Medulla oblongata (tissue), 1 donor: Measurements from ENCODE around the gene ZNF503.

ENCODE experiments used
- DNase-seq: peaks from one replicate; pipeline ENCODE4 v3.0.0-alpha.2; 2015; ENCODE audit errors: extremely low spot score

Gene ZNF503

DNA sequence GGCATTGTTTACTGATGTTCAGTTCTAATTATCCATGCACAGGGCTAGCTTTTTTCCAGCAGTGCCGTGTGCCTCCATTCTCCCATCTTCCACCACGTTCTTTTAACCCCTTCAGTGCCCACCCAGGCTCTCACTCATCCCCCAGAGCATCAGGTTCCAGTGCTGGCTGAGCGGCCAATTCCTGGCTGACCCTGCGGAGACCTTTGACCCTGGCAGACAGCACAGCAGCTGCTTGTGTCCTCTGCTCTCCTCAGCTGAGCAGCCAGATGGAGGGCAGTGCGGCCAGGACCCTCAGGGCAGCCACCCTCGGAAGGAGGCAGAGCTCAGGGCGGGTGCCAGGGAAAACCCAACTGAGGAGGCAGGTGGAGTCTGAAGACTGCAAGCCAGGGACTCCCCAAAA lies 48.4 kb downstream of the ZNF503 start:
- DNase-seq = no peak

DNA sequence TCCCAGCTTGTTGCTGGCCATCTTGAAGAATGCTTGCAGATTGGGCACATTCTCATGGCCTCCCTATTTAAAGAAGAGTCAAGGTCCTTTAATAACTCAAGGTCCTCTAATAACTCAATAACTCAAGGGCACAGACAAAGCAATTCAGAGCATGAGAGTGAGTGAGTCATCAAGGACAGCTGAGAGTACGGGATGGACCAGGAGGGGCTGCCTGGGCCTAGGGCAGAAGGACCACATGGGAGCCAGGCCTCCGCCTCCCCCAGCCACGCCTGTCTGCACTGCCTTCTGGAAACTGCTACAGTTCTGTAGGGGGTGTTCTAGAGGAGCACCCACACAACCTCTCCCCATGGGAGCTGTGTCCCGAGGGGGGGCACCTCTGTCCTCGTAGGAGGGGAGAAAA lies 48.9 kb downstream of the ZNF503 start:
- DNase-seq = no peak

DNA sequence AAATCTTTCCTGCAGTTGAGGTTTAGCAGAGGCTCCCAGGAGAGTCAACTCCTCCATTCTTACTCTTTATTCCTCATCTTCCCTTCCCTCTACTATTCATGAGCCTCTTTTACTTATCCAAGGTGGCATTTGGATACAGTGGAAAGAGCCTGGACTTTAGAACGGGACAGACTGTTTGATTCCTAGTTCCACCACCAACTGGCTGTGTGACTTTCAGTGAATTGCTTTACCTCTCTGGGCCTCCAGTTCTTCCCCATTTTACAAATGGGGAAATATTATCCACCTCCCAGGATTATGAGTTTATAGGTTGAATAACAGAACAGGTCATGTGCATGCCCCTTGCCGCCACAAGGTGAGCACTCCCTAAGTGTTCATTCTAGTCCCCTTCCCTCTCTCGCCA lies 49.9 kb downstream of the ZNF503 start:
- no peak for DNase-seq

DNA sequence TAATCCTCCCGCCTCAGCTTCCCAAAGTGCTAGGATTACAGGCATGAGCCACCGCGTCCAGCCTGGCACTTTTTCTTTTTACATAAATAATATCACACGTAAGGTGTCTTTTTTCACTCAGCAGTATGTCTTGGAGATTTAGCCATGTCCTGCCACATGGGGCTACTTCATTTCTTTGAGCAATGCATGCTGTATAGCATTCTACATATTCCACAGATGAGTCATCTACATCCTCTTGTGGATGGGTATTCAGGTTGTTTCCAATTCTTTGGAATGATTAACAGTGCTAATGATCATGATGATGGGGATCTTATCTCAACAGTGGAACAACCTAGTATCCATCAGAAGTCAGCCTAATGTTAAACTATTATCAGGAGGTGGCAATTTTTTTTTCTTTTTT lies 50.8 kb downstream of the ZNF503 start:
- DNase-seq = no peak
